T-cell (primary cell): ENCODE data around the gene RAB6B. TPM values are rescaled to one million over a fixed set of nuclear protein-coding genes. Genes with fewer than 3 reads are reported as not detected.

Experiments used
- ATAC-seq, 4 experiments: fragments of 200-7000 bp in 3 of 4; fragments of 150-1000 bp in 1 of 4; cut with Tn5 transposase; replicated peaks in 1 of 4; 1 replicate in 3 of 4; 2 replicates in 1 of 4; pipeline ENCODE4 v1.10.0; 2021; ENCODE audit warnings: moderate library complexity in 3 of 4, mild to moderate bottlenecking in 2 of 4, moderate number of reproducible peaks in 1 of 4
- CTCF ChIA-PET, 2 donors: fragments of 300-600 bp; sonication (Branson Sonifier 250); formaldehyde crosslinking; loops; one replicate each; lab custom pipeline; 2022; ENCODE audit warnings: antibody characterized with exemption in 2 of 2; lab: Charles Lee
- POLR2A ChIA-PET, 2 donors: fragments of 300-600 bp; sonication (Branson Sonifier 250); formaldehyde crosslinking; loops; one replicate each; lab custom pipeline; 2022; ENCODE audit warnings: antibody characterized with exemption in 2 of 2; lab: Charles Lee
- DNase-seq, 35 experiments: peaks; one replicate each; pipeline versions ENCODE4 v3.0.0 to v3.0.0-alpha.2; 2013 to 2023
- H3K27ac ChIP-seq: one replicate; pipeline ENCODE4 v1.5.1; 2013; ENCODE audit warnings: low read length
- H3K27me3 ChIP-seq, 2 experiments: replicated peaks in 1 of 2; 1 replicate in 1 of 2; 2 replicates in 1 of 2; pipeline versions ENCODE4 v1.6.1 to v1.7.0; 2013; ENCODE audit warnings: low read length in 1 of 2, mixed read lengths in 1 of 2; ENCODE audit not compliant: control insufficient read depth in 2 of 2, insufficient read depth in 2 of 2; ENCODE audit errors: extremely low read depth in 1 of 2
- H3K36me3 ChIP-seq, 2 donors: 1 replicate in 1 of 2; 2 replicates in 1 of 2; pipeline versions ENCODE4 v1.6.1 to v1.7.0; 2013; ENCODE audit warnings: low read length in 1 of 2; ENCODE audit not compliant: control insufficient read depth in 2 of 2, insufficient read depth in 1 of 2; ENCODE audit errors: extremely low read depth in 1 of 2
- H3K4me1 ChIP-seq, 2 experiments: 1 replicate in 1 of 2; 2 replicates in 1 of 2; pipeline versions ENCODE4 v1.6.1 to v1.7.0; 2013; ENCODE audit warnings: low read length in 2 of 2, mixed read lengths in 1 of 2; ENCODE audit not compliant: insufficient read depth in 2 of 2, control insufficient read depth in 1 of 2; ENCODE audit errors: extremely low read depth in 1 of 2
- H3K4me3 ChIP-seq, 2 donors: 1 replicate in 1 of 2; 2 replicates in 1 of 2; pipeline versions ENCODE4 v1.5.1 to v1.7.0; 2013; ENCODE audit warnings: mild to moderate bottlenecking in 2 of 2, low read length in 1 of 2, moderate library complexity in 1 of 2; ENCODE audit not compliant: control insufficient read depth in 1 of 2; ENCODE audit errors: extremely low read depth in 1 of 2
- H3K9me3 ChIP-seq: 2 replicates; pipeline ENCODE4 v1.7.0; 2013
- H3K27ac Mint-ChIP-seq, 2 donors: one replicate each; pipeline ENCODE4 v1.8.0; 2020 to 2021; ENCODE audit warnings: mild to moderate bottlenecking in 2 of 2, mixed read lengths in 2 of 2
- H3K27me3 Mint-ChIP-seq, 2 donors: one replicate each; pipeline ENCODE4 v1.8.0; 2021 to 2022; ENCODE audit warnings: mixed read lengths in 2 of 2
- H3K36me3 Mint-ChIP-seq: one replicate; pipeline ENCODE4 v1.8.0; 2021; ENCODE audit warnings: mixed read lengths
- H3K4me1 Mint-ChIP-seq, 3 donors: one replicate each; pipeline ENCODE4 v1.8.0; 2020 to 2022; ENCODE audit warnings: mixed read lengths in 3 of 3, mild to moderate bottlenecking in 1 of 3
- H3K4me3 Mint-ChIP-seq, 3 donors: one replicate each; pipeline ENCODE4 v1.8.0; 2020 to 2022; ENCODE audit warnings: mild to moderate bottlenecking in 3 of 3, mixed read lengths in 3 of 3, moderate library complexity in 3 of 3
- H3K9me3 Mint-ChIP-seq, 3 donors: one replicate each; pipeline ENCODE4 v1.8.0; 2020 to 2022; ENCODE audit warnings: mixed read lengths in 3 of 3
- WGBS: methylation state at CpG from one replicate; pipeline ENCODE4 v1.1.5; 2013; ENCODE audit warnings: missing lambda C conversion rate; ENCODE audit not compliant: insufficient coverage; 5-methylcytosine and 5-hydroxymethylcytosine counted together
- total RNA-seq, 35 experiments: library from RNA in 6 of 35; stranded (reverse) in 6 of 35; fragments of 120-200 nt in 1 of 35; gene quantifications; one replicate each; pipeline versions ENCODE4 v1.2.1 to v1.2.4 and lab custom pipeline; 2013 to 2026

Gene RAB6B
- total RNA-seq, 5 donors from 2014 or later (not counting 1 experiment from before 2014, with no cell fraction given): 0.23 to 2.4 (median 0.76) TPM

- 74% methylated on average over 10 of the region's 13 CpGs for WGBS
- CTCF ChIA-PET: no interaction called here
- H3K9me3 Mint-ChIP-seq: no peaks in the 10 kb centered on the region
- Histone ChIP-seq H3K4me3 (no peak overlapping the region), H3K9me3 (no peaks in the 10 kb centered on the region), H3K27ac (no peak overlapping the region), H3K36me3 (no peaks in the 10 kb centered on the region), H3K4me1 (no peaks in the 10 kb centered on the region), H3K27me3 (peaks cover 0 to 24% of the 10 kb centered on the region in 2 experiments)
- H3K27ac Mint-ChIP-seq: no peak overlapping the region
- POLR2A ChIA-PET: interaction anchor here in 1 of 2 donors (0.6 kb wide), 1 partner anchor 1566 kb away, joined by 7 read pairs; no protein-coding TSS in a partner anchor
- no peaks in the 10 kb centered on the region for H3K4me1 Mint-ChIP-seq
- H3K36me3 Mint-ChIP-seq: no peaks in the 10 kb centered on the region
- no peak for DNase-seq
- peaks cover 0 to 4% of the 10 kb centered on the region in 2 donors for H3K27me3 Mint-ChIP-seq
- no peak overlapping the region for H3K4me3 Mint-ChIP-seq
- no peak for ATAC-seq
Observed at GRCh38 chr3:133935843-133936769, 40.4 kb upstream of the RAB6B start.

- Histone ChIP-seq H3K27ac (no peak overlapping the region), H3K4me3 (no peak overlapping the region), H3K4me1 (no peaks in the 10 kb centered on the region), H3K27me3 (peaks cover 0 to 24% of the 10 kb centered on the region in 2 experiments), H3K36me3 (no peaks in the 10 kb centered on the region), H3K9me3 (no peaks in the 10 kb centered on the region)
- POLR2A ChIA-PET: no interaction called here
- WGBS: 76% methylated on average over 10 of the region's 11 CpGs
- no peak overlapping the region for H3K4me3 Mint-ChIP-seq
- H3K9me3 Mint-ChIP-seq: no peaks in the 10 kb centered on the region
- DNase-seq (no peak), ATAC-seq (no peak)
- CTCF ChIA-PET: no interaction called here
- H3K4me1 Mint-ChIP-seq: no peaks in the 10 kb centered on the region
- H3K27ac Mint-ChIP-seq: no peak overlapping the region
- peaks cover 0 to 4% of the 10 kb centered on the region in 2 donors for H3K27me3 Mint-ChIP-seq
- H3K36me3 Mint-ChIP-seq: no peaks in the 10 kb centered on the region
Observed at GRCh38 chr3:133934996-133935842, 39.5 kb upstream of the RAB6B start.

GRCh38 chr3:133934073-133934970 lies 38.6 kb upstream of the RAB6B start:
- H3K27me3 ChIP-seq: peaks cover 0 to 24% of the 10 kb centered on the region in 2 experiments
- ATAC-seq (no peak), DNase-seq (no peak)
- ChIA-PET POLR2A (no interaction called here), CTCF (no interaction called here)
- H3K4me1 ChIP-seq: no peaks in the 10 kb centered on the region
- WGBS: 90% methylated on average over 2 of the region's 10 CpGs
- H3K4me3 ChIP-seq: no peak overlapping the region
- no peak overlapping the region for H3K27ac Mint-ChIP-seq
- no peak overlapping the region for H3K27ac ChIP-seq
- H3K4me3 Mint-ChIP-seq: no peak overlapping the region
- peaks cover 1 to 5% of the 10 kb centered on the region in 2 donors for H3K27me3 Mint-ChIP-seq
- no peaks in the 10 kb centered on the region for H3K9me3 ChIP-seq
- H3K36me3 ChIP-seq: no peaks in the 10 kb centered on the region
- no peaks in the 10 kb centered on the region for H3K36me3 Mint-ChIP-seq
- no peaks in the 10 kb centered on the region for H3K9me3 Mint-ChIP-seq
- no peaks in the 10 kb centered on the region for H3K4me1 Mint-ChIP-seq

- H3K4me1 ChIP-seq: peaks cover 0 to under 1% of the 10 kb centered on the region in 2 experiments
- Mint-ChIP-seq H3K27me3 (peaks cover 8 to 9% of the 10 kb centered on the region in 2 donors), H3K27ac (no peak overlapping the region), H3K36me3 (no peaks in the 10 kb centered on the region), H3K9me3 (no peaks in the 10 kb centered on the region), H3K4me1 (no peaks in the 10 kb centered on the region), H3K4me3 (no peak overlapping the region)
- H3K4me3 ChIP-seq: no peak overlapping the region
- H3K9me3 ChIP-seq: no peaks in the 10 kb centered on the region
- DNase-seq: no peak
- peaks cover 0 to 30% of the 10 kb centered on the region in 2 experiments for H3K27me3 ChIP-seq
- CTCF ChIA-PET: no interaction called here
- 66% methylated on average over 3 of the region's 9 CpGs for WGBS
- POLR2A ChIA-PET: no interaction called here
- no peak overlapping the region for H3K27ac ChIP-seq
- H3K36me3 ChIP-seq: no peaks in the 10 kb centered on the region
- no peak for ATAC-seq
Observed at GRCh38 chr3:133933097-133934024, 37.7 kb upstream of the RAB6B start.

- 87% methylated on average over 3 of the region's 6 CpGs for WGBS
- no peak overlapping the region for H3K27ac ChIP-seq
- CTCF ChIA-PET: interaction anchor here in 1 of 2 donors (0.6 to 0.9 kb wide), 2 partner anchors 9 to 114 kb away, joined by 3 read pairs; no protein-coding TSS in a partner anchor
- no peaks in the 10 kb centered on the region for H3K36me3 Mint-ChIP-seq
- peaks cover 5 to 6% (median 5%) of the 10 kb centered on the region in 3 donors for H3K4me1 Mint-ChIP-seq
- no peak for ATAC-seq
- H3K9me3 Mint-ChIP-seq: no peaks in the 10 kb centered on the region
- H3K27ac Mint-ChIP-seq: no peak overlapping the region
- H3K36me3 ChIP-seq: no peaks in the 10 kb centered on the region
- no peak overlapping the region for H3K4me3 ChIP-seq
- DNase-seq: no peak
- H3K4me3 Mint-ChIP-seq: no peak overlapping the region
- peaks cover 0 to 34% of the 10 kb centered on the region in 2 experiments for H3K27me3 ChIP-seq
- peaks cover 5 to 12% of the 10 kb centered on the region in 2 experiments for H3K4me1 ChIP-seq
- H3K9me3 ChIP-seq: no peaks in the 10 kb centered on the region
- H3K27me3 Mint-ChIP-seq: peaks cover 12 to 15% of the 10 kb centered on the region in 2 donors
- POLR2A ChIA-PET: no interaction called here
Observed at GRCh38 chr3:133932009-133932408, 36.3 kb upstream of the RAB6B start.
